ENCODE measurements around the gene FIBCD1. TPM values are rescaled to one million over a fixed set of nuclear protein-coding genes. Genes with fewer than 3 reads are reported as not detected.
A peak's percentile ranks its signal among the peaks of the same experiment; 100 is the strongest.
"Not testable (repeated sequence)": the region's sequence is repeated elsewhere in the genome, so short reads cannot be mapped to it uniquely, and the experiment has no call there.

FIBCD1 gene
- polyA plus RNA-seq, 6 donors from 2014 or later, result not detected

GRCh38 chr9:130956636-130957450, 17.8 kb upstream of the FIBCD1 start:
- H3K27ac Mint-ChIP-seq, result no peak overlapping the region
- DNase-seq, result no peak
- H3K36me3 Mint-ChIP-seq, result peaks cover 0 to 8% of the 10 kb centered on the region in 2 donors
- no peak overlapping the region for H3K4me3 Mint-ChIP-seq
- peaks cover 0 to 5% (median 0%) of the 10 kb centered on the region in 3 donors for H3K4me1 Mint-ChIP-seq
- peaks cover 0 to 5% (median 2%) of the 10 kb centered on the region in 7 donors for H3K9me3 Mint-ChIP-seq
- ATAC-seq (ENCODE audit: low read depth in 2 of 2), result no peak
- H3K27me3 Mint-ChIP-seq, result peaks cover 0 to 15% (median 7%) of the 10 kb centered on the region in 3 donors

- H3K9me3 Mint-ChIP-seq, result peaks cover 0 to 5% (median 2%) of the 10 kb centered on the region in 7 donors
- no peak overlapping the region for H3K4me3 Mint-ChIP-seq
- peaks cover 0 to 8% of the 10 kb centered on the region in 2 donors for H3K36me3 Mint-ChIP-seq
- ATAC-seq (ENCODE audit: low read depth in 2 of 2), result no peak
- H3K27me3 Mint-ChIP-seq, result peaks cover 3 to 10% (median 9%) of the 10 kb centered on the region in 3 donors
- peaks cover 0 to 5% (median 0%) of the 10 kb centered on the region in 3 donors for H3K4me1 Mint-ChIP-seq
- H3K27ac Mint-ChIP-seq, result peak overlapping the region in 1 of 6 donors; percentile 48
- no peak for DNase-seq
Measured at GRCh38 chr9:130955947-130956621, 17.0 kb upstream of the FIBCD1 start.

- DNase-seq; H3K27ac Mint-ChIP-seq; H3K36me3 Mint-ChIP-seq; H3K4me1 Mint-ChIP-seq; H3K9me3 Mint-ChIP-seq; ATAC-seq (ENCODE audit: low read depth in 2 of 2); H3K4me3 Mint-ChIP-seq: not testable (repeated sequence)
- peaks cover 11 to 18% (median 12%) of the 10 kb centered on the region in 3 donors for H3K27me3 Mint-ChIP-seq
Measured at GRCh38 chr9:130954925-130955324, 15.9 kb upstream of the FIBCD1 start.

- DNase-seq (no peak), ATAC-seq (ENCODE audit: low read depth in 2 of 2) (no peak)
- Mint-ChIP-seq H3K9me3 (peaks cover 5 to 12% (median 10%) of the 10 kb centered on the region in 7 donors), H3K27ac (no peak overlapping the region), H3K4me3 (no peak overlapping the region), H3K36me3 (peaks cover 0 to 8% of the 10 kb centered on the region in 2 donors), H3K4me1 (peaks cover 0 to 5% (median 0%) of the 10 kb centered on the region in 3 donors), H3K27me3 (peaks cover 16 to 24% (median 18%) of the 10 kb centered on the region in 3 donors)
Measured at GRCh38 chr9:130954317-130954716, 15.3 kb upstream of the FIBCD1 start.

GRCh38 chr9:130952065-130952762, 13.2 kb upstream of the FIBCD1 start:
- Mint-ChIP-seq H3K4me1 (no peaks in the 10 kb centered on the region), H3K27me3 (peaks cover 27 to 45% (median 39%) of the 10 kb centered on the region in 3 donors), H3K4me3 (no peak overlapping the region), H3K36me3 (peaks cover 0 to 3% of the 10 kb centered on the region in 2 donors), H3K27ac (peak overlapping the region in 2 of 6 donors; percentile 8 to 28), H3K9me3 (peaks cover 0 to 16% (median 9%) of the 10 kb centered on the region in 7 donors)
- DNase-seq (no peak), ATAC-seq (ENCODE audit: low read depth in 2 of 2) (no peak)

- Mint-ChIP-seq H3K27ac (peak overlapping the region in 1 of 6 donors; percentile 50), H3K4me3 (no peak overlapping the region), H3K27me3 (peaks cover 39 to 59% (median 54%) of the 10 kb centered on the region in 3 donors), H3K9me3 (peaks cover 0 to 16% (median 9%) of the 10 kb centered on the region in 7 donors), H3K4me1 (no peaks in the 10 kb centered on the region), H3K36me3 (peaks cover 0 to 3% of the 10 kb centered on the region in 2 donors)
- ATAC-seq (ENCODE audit: low read depth in 2 of 2) (no peak), DNase-seq (no peak)
Measured at GRCh38 chr9:130950039-130950311, 10.9 kb upstream of the FIBCD1 start.

- H3K27ac Mint-ChIP-seq, result peak overlapping the region in 1 of 6 donors; percentile 50
- H3K4me1 Mint-ChIP-seq, result no peaks in the 10 kb centered on the region
- no peak for ATAC-seq (ENCODE audit: low read depth in 2 of 2)
- peaks cover 0 to 3% of the 10 kb centered on the region in 2 donors for H3K36me3 Mint-ChIP-seq
- no peak for DNase-seq
- H3K9me3 Mint-ChIP-seq, result peaks cover 0 to 16% (median 9%) of the 10 kb centered on the region in 7 donors
- H3K27me3 Mint-ChIP-seq, result peaks cover 43 to 64% (median 59%) of the 10 kb centered on the region in 3 donors
- H3K4me3 Mint-ChIP-seq, result peak overlapping the region in 1 of 8 donors; percentile 22
Measured at GRCh38 chr9:130949188-130950038, 10.4 kb upstream of the FIBCD1 start.

GRCh38 chr9:130948266-130948665, 9.2 kb upstream of the FIBCD1 start:
- H3K4me3 Mint-ChIP-seq, result no peak overlapping the region
- peaks cover 48 to 72% (median 70%) of the 10 kb centered on the region in 3 donors for H3K27me3 Mint-ChIP-seq
- no peak for DNase-seq
- no peak for ATAC-seq (ENCODE audit: low read depth in 2 of 2)
- H3K36me3 Mint-ChIP-seq, result peaks cover 0 to 3% of the 10 kb centered on the region in 2 donors
- H3K4me1 Mint-ChIP-seq, result no peaks in the 10 kb centered on the region
- peaks cover 0 to 16% (median 9%) of the 10 kb centered on the region in 7 donors for H3K9me3 Mint-ChIP-seq
- H3K27ac Mint-ChIP-seq, result no peak overlapping the region

- Mint-ChIP-seq H3K9me3 (peaks cover 0 to 16% (median 9%) of the 10 kb centered on the region in 7 donors), H3K4me1 (no peaks in the 10 kb centered on the region), H3K27me3 (peaks cover 54 to 76% (median 73%) of the 10 kb centered on the region in 3 donors), H3K27ac (peak overlapping the region in 1 of 6 donors; percentile 70), H3K36me3 (peaks cover 0 to 3% of the 10 kb centered on the region in 2 donors), H3K4me3 (peak overlapping the region in 1 of 8 donors; percentile 37)
- DNase-seq, result no peak
- no peak for ATAC-seq (ENCODE audit: low read depth in 2 of 2)
Measured at GRCh38 chr9:130947618-130948140, 8.6 kb upstream of the FIBCD1 start.

- no peak overlapping the region for H3K27ac Mint-ChIP-seq
- peaks cover 0 to 3% of the 10 kb centered on the region in 2 donors for H3K36me3 Mint-ChIP-seq
- H3K9me3 Mint-ChIP-seq, result peaks cover 0 to 16% (median 9%) of the 10 kb centered on the region in 7 donors
- ATAC-seq (ENCODE audit: low read depth in 2 of 2), result no peak
- H3K4me1 Mint-ChIP-seq, result no peaks in the 10 kb centered on the region
- no peak overlapping the region for H3K4me3 Mint-ChIP-seq
- DNase-seq, result no peak
- peaks cover 53 to 77% (median 75%) of the 10 kb centered on the region in 3 donors for H3K27me3 Mint-ChIP-seq
Measured at GRCh38 chr9:130946766-130947617, 7.9 kb upstream of the FIBCD1 start.

- H3K27me3 Mint-ChIP-seq, result peaks cover 61 to 84% (median 81%) of the 10 kb centered on the region in 3 donors
- no peak for ATAC-seq (ENCODE audit: low read depth in 2 of 2)
- H3K36me3 Mint-ChIP-seq, result peaks cover 0 to 3% of the 10 kb centered on the region in 2 donors
Measured at GRCh38 chr9:130945173-130945572, 6.1 kb upstream of the FIBCD1 start.

More at GRCh38 chr9:130945173-130945572, 6.1 kb upstream of the FIBCD1 start:
- peaks cover 0 to 14% (median 4%) of the 10 kb centered on the region in 7 donors for H3K9me3 Mint-ChIP-seq
- peaks cover 5 to 12% (median 9%) of the 10 kb centered on the region in 3 donors for H3K4me1 Mint-ChIP-seq
- H3K4me3 Mint-ChIP-seq, result no peak overlapping the region
- H3K27ac Mint-ChIP-seq, result no peak overlapping the region
- DNase-seq, result no peak
